OCI-LY1 (cell line): ENCODE results near the gene TRIM7.

Experiments used
- EZH2 ChIP-seq: fragments of 200-600 bp; sonication (generic), shearing (Covaris generic); IDR thresholded peaks from 2 replicates; pipeline ENCODE4 v1.8.0; 2017; ENCODE audit warnings: borderline replicate concordance, mixed run types, mild to moderate bottlenecking, antibody characterized with exemption, low read length, moderate library complexity, mixed read lengths
- TF ChIP-seq, protein P1 (sequence below): fragments of 200-600 bp; sonication (generic), shearing (Covaris generic); IDR thresholded peaks from 2 replicates; pipeline ENCODE4 v1.5.1; 2017; ENCODE audit warnings: mild to moderate bottlenecking, antibody characterized with exemption, low read length, moderate library complexity, mixed read lengths

DNA sequence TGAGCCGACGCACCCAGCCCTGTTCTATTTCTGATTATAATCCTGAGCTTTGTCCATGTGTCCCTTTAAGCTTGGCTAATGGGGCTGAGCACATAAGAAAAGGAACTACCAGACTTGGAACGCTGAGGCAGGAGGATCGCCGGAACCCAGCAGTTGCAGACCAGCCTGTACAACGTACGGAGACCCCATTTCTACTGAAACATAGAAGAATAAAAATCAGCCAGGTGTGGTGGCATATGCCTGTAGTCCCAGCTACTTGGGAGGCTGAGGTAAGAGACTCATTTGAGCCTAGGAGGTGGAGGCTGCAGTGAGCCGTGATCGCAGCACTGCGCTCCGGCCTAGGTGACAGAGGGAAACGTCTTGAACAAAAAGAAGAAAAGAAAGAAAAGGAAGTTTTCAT lies 22.3 kb downstream of the TRIM7 start:
- TF ChIP-seq, protein P1, sequence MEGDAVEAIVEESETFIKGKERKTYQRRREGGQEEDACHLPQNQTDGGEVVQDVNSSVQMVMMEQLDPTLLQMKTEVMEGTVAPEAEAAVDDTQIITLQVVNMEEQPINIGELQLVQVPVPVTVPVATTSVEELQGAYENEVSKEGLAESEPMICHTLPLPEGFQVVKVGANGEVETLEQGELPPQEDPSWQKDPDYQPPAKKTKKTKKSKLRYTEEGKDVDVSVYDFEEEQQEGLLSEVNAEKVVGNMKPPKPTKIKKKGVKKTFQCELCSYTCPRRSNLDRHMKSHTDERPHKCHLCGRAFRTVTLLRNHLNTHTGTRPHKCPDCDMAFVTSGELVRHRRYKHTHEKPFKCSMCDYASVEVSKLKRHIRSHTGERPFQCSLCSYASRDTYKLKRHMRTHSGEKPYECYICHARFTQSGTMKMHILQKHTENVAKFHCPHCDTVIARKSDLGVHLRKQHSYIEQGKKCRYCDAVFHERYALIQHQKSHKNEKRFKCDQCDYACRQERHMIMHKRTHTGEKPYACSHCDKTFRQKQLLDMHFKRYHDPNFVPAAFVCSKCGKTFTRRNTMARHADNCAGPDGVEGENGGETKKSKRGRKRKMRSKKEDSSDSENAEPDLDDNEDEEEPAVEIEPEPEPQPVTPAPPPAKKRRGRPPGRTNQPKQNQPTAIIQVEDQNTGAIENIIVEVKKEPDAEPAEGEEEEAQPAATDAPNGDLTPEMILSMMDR: no peak
- TF ChIP-seq EZH2: no peak
